Stomach (tissue), 4 donors: ENCODE data around the gene CMIP.

Source experiments
- CTCF ChIP-seq, 7 experiments: fragments of 450-650 bp in 4 of 7; fragments of 200-600 bp in 3 of 7; sonication (generic) in 3 of 7; IDR thresholded peaks; one replicate each; pipeline ENCODE4 v1.5.1; 2016 to 2019; ENCODE audit warnings: antibody characterized with exemption in 7 of 7, control low read depth in 2 of 7, mild to moderate bottlenecking in 1 of 7
- EP300 ChIP-seq: sonication (generic); formaldehyde crosslinking; IDR thresholded peaks from one replicate; pipeline ENCODE4 v1.6.1; 2017; ENCODE audit warnings: antibody characterized with exemption
- POLR2A ChIP-seq, 4 donors: fragments of 450-650 bp; IDR thresholded peaks; one replicate each; pipeline ENCODE4 v1.6.1; 2016; ENCODE audit warnings: antibody characterized with exemption in 4 of 4, control low read depth in 2 of 4, mild to moderate bottlenecking in 1 of 4, moderate library complexity in 1 of 4

DNA sequence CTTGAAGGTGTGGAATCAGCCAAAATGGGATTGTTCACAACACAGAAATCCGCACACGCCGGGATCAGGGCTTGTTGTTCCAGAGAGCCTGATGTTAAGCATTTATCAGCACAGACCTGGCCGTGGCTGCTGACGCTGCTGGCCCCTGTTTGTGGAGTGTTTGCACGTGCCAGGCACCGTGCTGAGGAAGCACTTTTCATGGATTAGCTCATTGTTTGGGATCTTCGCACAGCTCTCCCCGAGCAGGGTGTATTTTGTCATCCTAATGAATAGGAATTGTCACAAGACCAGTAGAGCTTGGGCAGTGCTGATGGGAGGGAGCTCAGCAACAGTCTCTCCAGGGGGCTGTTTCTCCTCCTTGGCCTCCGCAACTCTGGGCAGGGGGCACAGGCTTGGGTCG lies 174.1 kb downstream of the CMIP start:
- TF ChIP-seq POLR2A (IDR thresholded peaks at IDR 0.05) (no peak), CTCF (IDR thresholded peaks at IDR 0.05) (no peak), EP300 (no peak)
